IPS-15b (cell line): ENCODE measurements around the gene PARD3.

ENCODE experiments used
- H3K27me3 ChIP-seq: one replicate; pipeline ENCODE4 v1.6.1; 2013; ENCODE audit warnings: low read length; ENCODE audit not compliant: control insufficient read depth, insufficient read depth
- H3K36me3 ChIP-seq: one replicate; pipeline ENCODE4 v1.6.1; 2013; ENCODE audit warnings: low read length; ENCODE audit not compliant: control insufficient read depth, insufficient read depth
- H3K4me1 ChIP-seq: one replicate; pipeline ENCODE4 v1.6.1; 2013; ENCODE audit warnings: mild to moderate bottlenecking, low read length; ENCODE audit not compliant: control insufficient read depth, insufficient read depth
- H3K4me3 ChIP-seq: one replicate; pipeline ENCODE4 v1.5.1; 2013; ENCODE audit warnings: low read depth, low read length
- H3K9ac ChIP-seq: one replicate; pipeline ENCODE4 v1.6.1; 2013; ENCODE audit warnings: low read depth, mild to moderate bottlenecking, low read length
- H3K9me3 ChIP-seq: one replicate; pipeline ENCODE4 v1.6.1; 2013; ENCODE audit warnings: mild to moderate bottlenecking, low read length; ENCODE audit not compliant: control insufficient read depth, insufficient read depth

PARD3 gene

DNA sequence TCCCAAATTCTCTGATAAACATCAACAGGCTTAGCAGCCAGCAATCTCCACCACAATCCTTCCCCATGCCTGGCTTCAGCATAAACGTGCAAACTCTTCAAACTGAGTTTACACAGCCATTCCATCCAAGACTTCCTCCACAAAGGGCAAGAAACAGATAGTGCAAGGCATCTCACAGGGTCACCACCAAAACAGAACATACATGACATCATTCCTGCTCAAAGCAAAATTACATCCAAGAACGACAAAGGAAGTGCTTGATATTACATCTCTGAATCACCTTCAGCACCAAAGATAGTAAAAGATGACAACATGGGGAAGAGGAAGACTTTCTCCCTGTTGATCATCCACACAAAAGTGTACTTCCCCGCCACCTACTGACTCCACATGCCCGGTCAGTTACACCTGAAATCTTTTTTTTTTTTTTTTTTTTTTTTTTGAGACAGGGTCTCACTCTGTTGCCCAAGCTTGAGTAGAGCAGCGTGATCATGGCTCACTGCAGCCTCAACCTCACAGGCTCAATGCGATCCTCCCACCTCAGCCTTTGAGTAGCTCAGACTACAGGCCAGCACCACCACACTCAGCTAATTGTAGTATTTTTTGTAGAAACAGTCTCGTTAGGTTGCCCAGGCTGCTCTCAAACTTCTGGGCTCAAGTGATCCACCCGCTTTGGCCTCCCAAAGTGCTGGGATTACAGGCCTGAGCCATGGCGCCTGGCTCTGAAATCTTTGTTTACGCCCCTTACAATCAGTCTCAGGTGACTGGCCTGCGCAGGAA, 127.5 kb downstream of the PARD3 start:
- H3K36me3 ChIP-seq: no peaks in the 10 kb centered on the region
- no peaks in the 10 kb centered on the region for H3K27me3 ChIP-seq
- peaks cover 3% of the 10 kb centered on the region for H3K4me1 ChIP-seq

DNA sequence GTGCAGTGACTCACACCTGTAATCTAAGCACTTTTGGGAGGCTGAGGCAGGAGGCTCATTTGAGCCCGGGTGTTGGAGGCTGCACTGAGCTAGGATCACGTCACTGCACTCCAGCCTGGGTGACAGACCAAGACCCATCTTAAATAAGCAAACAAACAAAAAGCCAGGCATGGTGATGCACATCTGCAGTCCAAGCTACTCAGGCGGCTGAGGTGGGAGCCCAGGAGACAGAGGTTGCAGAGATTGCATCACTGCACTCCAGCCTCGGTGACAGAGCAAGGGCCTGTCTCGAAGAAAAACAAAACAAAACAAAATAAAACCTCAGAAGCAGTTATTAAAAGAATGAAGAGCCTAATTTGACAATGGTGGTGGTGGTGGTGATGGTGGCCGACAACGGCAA, 132.5 kb downstream of the PARD3 start:
- H3K9me3 ChIP-seq: no peaks in the 10 kb centered on the region
- peaks cover 4% of the 10 kb centered on the region for H3K4me1 ChIP-seq
- no peak overlapping the region for H3K4me3 ChIP-seq
- H3K27me3 ChIP-seq: no peaks in the 10 kb centered on the region
- H3K9ac ChIP-seq: no peak overlapping the region
- H3K36me3 ChIP-seq: no peaks in the 10 kb centered on the region

More for the DNA sequence above, 127.5 kb downstream of the PARD3 start:
- Histone ChIP-seq H3K9me3 (no peaks in the 10 kb centered on the region), H3K4me3 (no peak overlapping the region), H3K9ac (no peak overlapping the region)

- no peaks in the 10 kb centered on the region for H3K36me3 ChIP-seq
- no peak overlapping the region for H3K9ac ChIP-seq
- no peaks in the 10 kb centered on the region for H3K9me3 ChIP-seq
- H3K27me3 ChIP-seq: no peaks in the 10 kb centered on the region
- peaks cover 4% of the 10 kb centered on the region for H3K4me1 ChIP-seq
- no peak overlapping the region for H3K4me3 ChIP-seq
These were observed 133.2 kb downstream of the PARD3 start for GRCh38 chr10:34681933-34682332.

DNA sequence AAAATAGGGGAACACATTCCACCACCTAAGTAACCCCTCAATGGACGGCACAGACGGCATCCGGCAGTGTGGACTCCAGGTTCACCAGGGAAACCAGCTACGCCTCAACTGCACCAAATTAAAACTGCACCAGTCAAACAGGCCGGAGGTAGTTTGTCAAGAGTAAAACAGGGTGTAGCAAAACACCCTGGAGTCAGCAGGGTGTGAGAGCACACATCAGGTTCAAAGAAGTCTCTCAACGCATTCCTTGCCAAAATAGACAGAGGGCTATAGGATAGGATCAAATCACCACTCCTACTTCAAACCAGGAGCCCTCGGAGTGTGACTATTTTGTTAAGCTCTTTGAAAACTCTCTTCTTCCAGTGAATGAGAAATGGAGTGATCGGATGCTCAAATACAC, 135.9 kb downstream of the PARD3 start:
- no peaks in the 10 kb centered on the region for H3K9me3 ChIP-seq
- H3K27me3 ChIP-seq: no peaks in the 10 kb centered on the region
- H3K9ac ChIP-seq: peak overlapping the region; percentile 2
- H3K4me1 ChIP-seq: peaks cover 4% of the 10 kb centered on the region
- no peaks in the 10 kb centered on the region for H3K36me3 ChIP-seq
- no peak overlapping the region for H3K4me3 ChIP-seq

DNA sequence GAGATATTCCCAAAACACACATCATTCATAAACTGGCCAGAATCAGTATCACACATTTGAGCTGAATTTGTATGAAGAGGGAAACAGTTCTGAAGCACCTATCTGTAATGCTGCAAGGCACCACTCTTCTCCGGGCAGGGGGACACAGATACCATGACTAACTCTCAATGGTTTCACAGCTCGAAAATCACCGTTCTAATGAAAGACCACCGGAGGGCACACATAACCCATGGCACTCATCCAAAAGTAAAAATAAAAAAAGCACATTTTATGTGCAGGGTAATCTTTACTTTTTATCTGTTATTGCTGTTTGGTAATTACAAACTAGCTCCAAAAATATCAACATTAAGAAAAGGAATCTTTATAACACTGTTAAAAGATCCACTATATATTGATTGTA, 137.5 kb downstream of the PARD3 start:
- Histone ChIP-seq H3K9ac (no peak overlapping the region), H3K27me3 (no peaks in the 10 kb centered on the region), H3K9me3 (no peaks in the 10 kb centered on the region)

GRCh38 chr10:34677132-34677531, 138.0 kb downstream of the PARD3 start:
- H3K4me3 ChIP-seq: no peak overlapping the region
- peaks cover 4% of the 10 kb centered on the region for H3K4me1 ChIP-seq
- H3K9me3 ChIP-seq: no peaks in the 10 kb centered on the region
- H3K9ac ChIP-seq: no peak overlapping the region
- no peaks in the 10 kb centered on the region for H3K27me3 ChIP-seq
- H3K36me3 ChIP-seq: no peaks in the 10 kb centered on the region

More for the DNA sequence above, 137.5 kb downstream of the PARD3 start:
- no peaks in the 10 kb centered on the region for H3K36me3 ChIP-seq
- peaks cover 4% of the 10 kb centered on the region for H3K4me1 ChIP-seq
- no peak overlapping the region for H3K4me3 ChIP-seq

DNA sequence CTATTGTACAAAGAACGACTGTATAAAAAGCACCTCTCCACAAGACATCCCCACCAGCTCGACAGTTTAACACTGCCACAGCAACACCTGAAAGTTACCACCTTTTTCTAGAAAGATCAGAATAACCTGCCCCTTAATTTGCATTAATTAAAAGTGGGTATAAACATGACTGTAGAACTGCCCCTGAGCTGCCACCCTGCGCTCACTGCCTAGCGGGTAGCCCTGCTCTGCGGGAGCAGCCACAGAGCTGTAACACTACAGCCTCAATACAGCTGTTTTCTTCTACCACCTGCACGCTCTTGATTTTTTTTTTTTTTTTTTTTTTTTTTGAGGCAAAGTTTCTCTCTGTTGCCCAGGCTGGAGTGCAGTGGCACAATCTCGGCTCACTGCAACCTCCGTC, 140.9 kb downstream of the PARD3 start:
- H3K36me3 ChIP-seq: no peaks in the 10 kb centered on the region
- no peak overlapping the region for H3K4me3 ChIP-seq
- H3K9me3 ChIP-seq: no peaks in the 10 kb centered on the region
- no peak overlapping the region for H3K9ac ChIP-seq
- H3K4me1 ChIP-seq: no peaks in the 10 kb centered on the region
- H3K27me3 ChIP-seq: no peaks in the 10 kb centered on the region

- H3K27me3 ChIP-seq: no peaks in the 10 kb centered on the region
- H3K4me3 ChIP-seq: no peak overlapping the region
- no peaks in the 10 kb centered on the region for H3K36me3 ChIP-seq
- H3K4me1 ChIP-seq: peaks cover 3% of the 10 kb centered on the region
- H3K9me3 ChIP-seq: no peaks in the 10 kb centered on the region
- H3K9ac ChIP-seq: no peak overlapping the region
These were observed 145.0 kb downstream of the PARD3 start for GRCh38 chr10:34670081-34670480.

DNA sequence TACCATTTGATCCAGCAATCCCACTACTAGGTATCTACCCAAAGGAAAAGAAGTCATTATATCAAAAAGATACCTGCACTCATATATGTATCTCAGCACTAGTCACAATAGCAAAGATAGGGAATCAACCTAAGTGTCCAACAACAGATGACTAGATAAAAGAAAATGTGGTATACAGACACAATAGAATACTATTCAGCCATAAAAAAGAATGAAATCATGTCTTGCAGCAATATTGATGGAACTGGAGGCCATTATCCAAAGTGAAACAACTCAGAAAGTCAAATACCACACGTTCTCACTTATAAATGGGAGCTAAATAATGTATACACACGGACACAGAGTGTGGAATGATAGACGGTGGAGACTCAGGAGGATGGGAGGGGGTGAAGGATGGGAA, 146.0 kb downstream of the PARD3 start:
- H3K36me3 ChIP-seq: no peaks in the 10 kb centered on the region
- peaks cover 3% of the 10 kb centered on the region for H3K4me1 ChIP-seq
- no peaks in the 10 kb centered on the region for H3K27me3 ChIP-seq
- no peak overlapping the region for H3K9ac ChIP-seq
- no peak overlapping the region for H3K4me3 ChIP-seq
- H3K9me3 ChIP-seq: no peaks in the 10 kb centered on the region

- no peaks in the 10 kb centered on the region for H3K36me3 ChIP-seq
- no peak overlapping the region for H3K9ac ChIP-seq
- H3K4me1 ChIP-seq: peaks cover 3% of the 10 kb centered on the region
- no peaks in the 10 kb centered on the region for H3K9me3 ChIP-seq
- H3K4me3 ChIP-seq: no peak overlapping the region
- no peaks in the 10 kb centered on the region for H3K27me3 ChIP-seq
These were observed 147.9 kb downstream of the PARD3 start for GRCh38 chr10:34667177-34667576.

GRCh38 chr10:34666008-34666704, 148.9 kb downstream of the PARD3 start:
- Histone ChIP-seq H3K9ac (no peak overlapping the region), H3K9me3 (no peaks in the 10 kb centered on the region), H3K4me3 (no peak overlapping the region), H3K36me3 (no peaks in the 10 kb centered on the region), H3K4me1 (peaks cover 3% of the 10 kb centered on the region), H3K27me3 (no peaks in the 10 kb centered on the region)

- H3K36me3 ChIP-seq: no peaks in the 10 kb centered on the region
- H3K27me3 ChIP-seq: no peaks in the 10 kb centered on the region
- H3K4me1 ChIP-seq: peaks cover 3% of the 10 kb centered on the region
- no peaks in the 10 kb centered on the region for H3K9me3 ChIP-seq
- no peak overlapping the region for H3K4me3 ChIP-seq
- no peak overlapping the region for H3K9ac ChIP-seq
These were observed 150.4 kb downstream of the PARD3 start for GRCh38 chr10:34664706-34665105.
